Mammary epithelial cell (primary cell): ENCODE data around the gene LMLN.

Experiments used
- EZH2 ChIP-seq: IDR thresholded peaks from 2 replicates; pipeline ENCODE4 v1.6.1; 2012; ENCODE audit warnings: low read length, inconsistent platforms, borderline replicate concordance
- TF ChIP-seq, protein P1 (sequence below), 2 donors: IDR thresholded peaks in 1 of 2; conservative IDR thresholded peaks in 1 of 2; 2 replicates each; pipeline ENCODE4 v1.5.1; 2011 to 2012; ENCODE audit warnings: inconsistent platforms in 2 of 2, low read length in 2 of 2, mild to moderate bottlenecking in 2 of 2, control low read depth in 1 of 2, low read depth in 1 of 2; ENCODE audit not compliant: insufficient read depth in 1 of 2; ENCODE audit errors: extremely low read depth in 1 of 2

- TF ChIP-seq, protein P1, sequence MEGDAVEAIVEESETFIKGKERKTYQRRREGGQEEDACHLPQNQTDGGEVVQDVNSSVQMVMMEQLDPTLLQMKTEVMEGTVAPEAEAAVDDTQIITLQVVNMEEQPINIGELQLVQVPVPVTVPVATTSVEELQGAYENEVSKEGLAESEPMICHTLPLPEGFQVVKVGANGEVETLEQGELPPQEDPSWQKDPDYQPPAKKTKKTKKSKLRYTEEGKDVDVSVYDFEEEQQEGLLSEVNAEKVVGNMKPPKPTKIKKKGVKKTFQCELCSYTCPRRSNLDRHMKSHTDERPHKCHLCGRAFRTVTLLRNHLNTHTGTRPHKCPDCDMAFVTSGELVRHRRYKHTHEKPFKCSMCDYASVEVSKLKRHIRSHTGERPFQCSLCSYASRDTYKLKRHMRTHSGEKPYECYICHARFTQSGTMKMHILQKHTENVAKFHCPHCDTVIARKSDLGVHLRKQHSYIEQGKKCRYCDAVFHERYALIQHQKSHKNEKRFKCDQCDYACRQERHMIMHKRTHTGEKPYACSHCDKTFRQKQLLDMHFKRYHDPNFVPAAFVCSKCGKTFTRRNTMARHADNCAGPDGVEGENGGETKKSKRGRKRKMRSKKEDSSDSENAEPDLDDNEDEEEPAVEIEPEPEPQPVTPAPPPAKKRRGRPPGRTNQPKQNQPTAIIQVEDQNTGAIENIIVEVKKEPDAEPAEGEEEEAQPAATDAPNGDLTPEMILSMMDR (conservative IDR thresholded peaks at IDR 0.05 in 1 of 2, IDR thresholded peaks at IDR 0.05 in 1 of 2; ENCODE audit: extremely low read depth in 1 of 2, insufficient read depth in 1 of 2, low read depth in 1 of 2, low read length in 2 of 2) = no peak
- no peak for TF ChIP-seq EZH2
These were observed 68.7 kb downstream of the LMLN start for GRCh38 chr3:198028718-198029117.
